Ovary (tissue), 3 donors: ENCODE measurements around the gene DPRX.

Experiments used
- CTCF ChIP-seq, 3 donors: fragments of 450-650 bp in 2 of 3; fragments of 200-600 bp in 1 of 3; IDR thresholded peaks; one replicate each; pipeline versions ENCODE4 v1.5.1 to v1.8.0; 2016 to 2022; ENCODE audit warnings: antibody characterized with exemption in 3 of 3, mild to moderate bottlenecking in 1 of 3
- POLR2A ChIP-seq: fragments of 450-650 bp; IDR thresholded peaks from one replicate; pipeline ENCODE4 v1.6.1; 2017; ENCODE audit warnings: antibody characterized with exemption, mild to moderate bottlenecking, moderate library complexity
- donor health status: DM: no; HTN: no; CAD: no.

GRCh38 chr19:53642381-53643099 lies 10.7 kb downstream of the DPRX start:
- TF ChIP-seq POLR2A (no peak), CTCF (IDR thresholded peaks at IDR 0.05) (no peak)
